ENCODE data around the gene HNF1A. TPM values are rescaled to one million over a fixed set of nuclear protein-coding genes. Genes with fewer than 3 reads are reported as not detected.

The HNF1A gene
- total RNA-seq, 1 donor from 2014 or later, result not detected

GRCh38 chr12:121005346-121005815 is 27.0 kb downstream of the HNF1A start:
- no peak for DNase-seq (ENCODE audit: low spot score in 2 of 2)
- no peak for FAIRE-seq

GRCh38 chr12:121008347-121009098 is 30.2 kb downstream of the HNF1A start:
- no peak for FAIRE-seq
- DNase-seq (ENCODE audit: low spot score in 2 of 2), result no peak

- FAIRE-seq (no peak), DNase-seq (ENCODE audit: low spot score in 2 of 2) (no peak)
These were observed 31.4 kb downstream of the HNF1A start for GRCh38 chr12:121009741-121010140.

GRCh38 chr12:121010860-121011259 is 32.5 kb downstream of the HNF1A start:
- FAIRE-seq, result no peak
- DNase-seq (ENCODE audit: low spot score in 2 of 2), result no peak

GRCh38 chr12:121011820-121012219 is 33.5 kb downstream of the HNF1A start:
- FAIRE-seq, result no peak

GRCh38 chr12:121013715-121014114 is 35.4 kb downstream of the HNF1A start:
- FAIRE-seq (no peak), DNase-seq (ENCODE audit: low spot score in 2 of 2) (no peak)

More at GRCh38 chr12:121011820-121012219, 33.5 kb downstream of the HNF1A start:
- DNase-seq (ENCODE audit: low spot score in 2 of 2), result no peak

- DNase-seq (ENCODE audit: low spot score in 2 of 2) (peak; percentile 82 to 93), FAIRE-seq (no peak)
These were observed 37.8 kb downstream of the HNF1A start, which contains the start of gene C12orf43 for GRCh38 chr12:121015825-121016766. TSS of gene C12orf43 (minus strand) at chr12:121016487. CDS start at chr12:121016474, 13 bp downstream.

GRCh38 chr12:121017966-121018491 is 39.7 kb downstream of the HNF1A start:
- DNase-seq (ENCODE audit: low spot score in 2 of 2) (no peak), FAIRE-seq (no peak)

- DNase-seq (ENCODE audit: low spot score in 2 of 2), result no peak
- FAIRE-seq, result no peak
These were observed 40.7 kb downstream of the HNF1A start for GRCh38 chr12:121018860-121019617.

GRCh38 chr12:121021754-121022153 is 43.4 kb downstream of the HNF1A start:
- no peak for FAIRE-seq
- no peak for DNase-seq (ENCODE audit: low spot score in 2 of 2)

GRCh38 chr12:121022713-121023112 is 44.4 kb downstream of the HNF1A start:
- no peak for DNase-seq (ENCODE audit: low spot score in 2 of 2)
- no peak for FAIRE-seq

- DNase-seq (ENCODE audit: low spot score in 2 of 2) (no peak), FAIRE-seq (no peak)
These were observed 45.5 kb downstream of the HNF1A start for GRCh38 chr12:121023799-121024198.

GRCh38 chr12:121025442-121026226 is 47.3 kb downstream of the HNF1A start:
- DNase-seq (ENCODE audit: low spot score in 2 of 2), result no peak
- FAIRE-seq, result no peak

- FAIRE-seq (no peak), DNase-seq (ENCODE audit: low spot score in 2 of 2) (no peak)
These were observed 48.1 kb downstream of the HNF1A start for GRCh38 chr12:121026274-121027045.

GRCh38 chr12:121030576-121031212 is 52.4 kb downstream of the HNF1A start:
- DNase-seq (ENCODE audit: low spot score in 2 of 2) (no peak), FAIRE-seq (no peak)

GRCh38 chr12:121033625-121034349 is 55.4 kb downstream of the HNF1A start:
- no peak for FAIRE-seq
- DNase-seq (ENCODE audit: low spot score in 2 of 2), result no peak

- DNase-seq (ENCODE audit: low spot score in 2 of 2) (no peak), FAIRE-seq (no peak)
These were observed 56.4 kb downstream of the HNF1A start for GRCh38 chr12:121034616-121035305.
